H9 (cell line): Measurements from ENCODE around the gene HUS1. TPM values are rescaled to one million over a fixed set of nuclear protein-coding genes. Genes with fewer than 3 reads are reported as not detected.
"Not testable (repeated sequence)": the region's sequence is repeated elsewhere in the genome, so short reads cannot be mapped to it uniquely, and the experiment has no call there.

Experiments used
- DNase-seq: peaks from one replicate; pipeline ENCODE4 v3.0.0-alpha.2; 2017
- H2AFZ ChIP-seq: one replicate; pipeline ENCODE4 v1.6.1; 2013; ENCODE audit warnings: mild to moderate bottlenecking, low read length, control low read depth, moderate library complexity
- H2AK5ac ChIP-seq: 2 replicates; pipeline ENCODE4 v1.6.1; 2013; ENCODE audit warnings: low read length, control low read depth, mixed read lengths; ENCODE audit not compliant: insufficient read length
- H2BK120ac ChIP-seq: one replicate; pipeline ENCODE4 v1.6.1; 2013; ENCODE audit warnings: low read depth, mild to moderate bottlenecking, low read length, control low read depth, inconsistent platforms; ENCODE audit not compliant: poor library complexity, severe bottlenecking
- H2BK12ac ChIP-seq: 2 replicates; pipeline ENCODE4 v1.6.1; 2013; ENCODE audit warnings: low read length, control low read depth, mixed read lengths, low read depth; ENCODE audit not compliant: insufficient read length
- H2BK15ac ChIP-seq: 2 replicates; pipeline ENCODE4 v1.6.1; 2013; ENCODE audit warnings: low read depth, low read length, control low read depth
- H2BK20ac ChIP-seq: one replicate; pipeline ENCODE4 v1.6.1; 2013; ENCODE audit warnings: low read depth, mild to moderate bottlenecking, low read length, control low read depth, inconsistent platforms; ENCODE audit not compliant: poor library complexity, severe bottlenecking
- H2BK5ac ChIP-seq: 2 replicates; pipeline ENCODE4 v1.6.1; 2013; ENCODE audit warnings: low read length, control low read depth, mixed read lengths; ENCODE audit not compliant: insufficient read length
- H3K14ac ChIP-seq: 2 replicates; pipeline ENCODE4 v1.6.1; 2013; ENCODE audit warnings: low read length, control low read depth; ENCODE audit not compliant: insufficient read depth
- H3K18ac ChIP-seq: 2 replicates; pipeline ENCODE4 v1.6.1; 2013; ENCODE audit warnings: low read depth, mild to moderate bottlenecking, mixed read lengths, low read length, control low read depth; ENCODE audit not compliant: insufficient read length
- H3K23ac ChIP-seq: 2 replicates; pipeline ENCODE4 v1.6.1; 2013; ENCODE audit warnings: low read length, control low read depth, mixed read lengths, low read depth; ENCODE audit not compliant: insufficient read length
- H3K23me2 ChIP-seq: 2 replicates; pipeline ENCODE4 v1.6.1; 2013; ENCODE audit warnings: low read depth, mild to moderate bottlenecking, mixed read lengths, low read length, control low read depth; ENCODE audit not compliant: insufficient read length, poor library complexity, severe bottlenecking
- H3K27ac ChIP-seq: 2 replicates; pipeline ENCODE4 v1.5.1; 2013; ENCODE audit warnings: low read length, control low read depth, mixed read lengths, low read depth; ENCODE audit not compliant: insufficient read length
- H3K27me3 ChIP-seq: 2 replicates; pipeline ENCODE4 v1.6.1; 2013; ENCODE audit warnings: low read length, control low read depth, inconsistent platforms; ENCODE audit not compliant: insufficient read depth
- H3K4ac ChIP-seq: 2 replicates; pipeline ENCODE4 v1.6.1; 2013; ENCODE audit warnings: low read depth, mild to moderate bottlenecking, control low read depth, inconsistent platforms, low read length, moderate library complexity
- H3K4me1 ChIP-seq: 2 replicates; pipeline ENCODE4 v1.6.1; 2013; ENCODE audit warnings: low read length, control low read depth, inconsistent platforms; ENCODE audit not compliant: insufficient read depth
- H3K4me2 ChIP-seq: 2 replicates; pipeline ENCODE4 v1.6.1; 2013; ENCODE audit warnings: low read length, control low read depth, mixed read lengths; ENCODE audit not compliant: insufficient read length, insufficient read depth
- H3K56ac ChIP-seq: 2 replicates; pipeline ENCODE4 v1.6.1; 2013; ENCODE audit warnings: low read depth, mild to moderate bottlenecking, mixed read lengths, low read length, control low read depth; ENCODE audit not compliant: insufficient read length
- H3K79me1 ChIP-seq: 2 replicates; pipeline ENCODE4 v1.6.1; 2013; ENCODE audit warnings: low read depth, mild to moderate bottlenecking, moderate library complexity, low read length, control low read depth, inconsistent platforms; ENCODE audit not compliant: insufficient read depth, poor library complexity, severe bottlenecking
- H3K79me2 ChIP-seq: 2 replicates; pipeline ENCODE4 v1.6.1; 2013; ENCODE audit warnings: low read length, control low read depth, inconsistent platforms; ENCODE audit not compliant: insufficient read depth
- H3K9ac ChIP-seq: 2 replicates; pipeline ENCODE4 v1.6.1; 2013; ENCODE audit warnings: low read length, control low read depth, mixed read lengths; ENCODE audit not compliant: insufficient read length; ENCODE audit errors: extremely low read depth
- H3K9me3 ChIP-seq: one replicate; pipeline ENCODE4 v1.6.1; 2013; ENCODE audit warnings: low read depth, low read length, inconsistent platforms; ENCODE audit not compliant: control insufficient read depth
- H3T11ph ChIP-seq: one replicate; pipeline ENCODE4 v1.6.1; 2013; ENCODE audit warnings: mild to moderate bottlenecking, low read length, control low read depth, inconsistent platforms
- H4K20me1 ChIP-seq: one replicate; pipeline ENCODE4 v1.6.1; 2013; ENCODE audit not compliant: control insufficient read depth, insufficient read length, insufficient read depth
- H4K5ac ChIP-seq: 2 replicates; pipeline ENCODE4 v1.6.1; 2013; ENCODE audit warnings: low read depth, mild to moderate bottlenecking, mixed read lengths, low read length, control low read depth; ENCODE audit not compliant: insufficient read length
- H4K8ac ChIP-seq: replicated peaks from 2 replicates; pipeline ENCODE4 v1.6.1; 2013; ENCODE audit warnings: low read length, control low read depth, mixed read lengths, low read depth; ENCODE audit not compliant: insufficient read length
- H4K91ac ChIP-seq: 2 replicates; pipeline ENCODE4 v1.6.1; 2013; ENCODE audit warnings: low read depth, mild to moderate bottlenecking, moderate library complexity, mixed read lengths, low read length, control low read depth; ENCODE audit not compliant: insufficient read length
- H3K27ac Mint-ChIP-seq, 3 experiments: 2 replicates in 2 of 3; 3 replicates in 1 of 3; pipeline ENCODE4 v1.8.0; 2020 to 2021; ENCODE audit warnings: mixed read lengths in 3 of 3, mild to moderate bottlenecking in 1 of 3, moderate library complexity in 1 of 3
- H3K27me3 Mint-ChIP-seq: 2 replicates; pipeline ENCODE4 v1.8.0; 2021; ENCODE audit warnings: low read depth, mild to moderate bottlenecking, moderate library complexity, mixed read lengths
- H3K36me3 Mint-ChIP-seq, 3 experiments: 2 replicates in 2 of 3; 3 replicates in 1 of 3; pipeline ENCODE4 v1.8.0; 2020 to 2021; ENCODE audit warnings: low read depth in 3 of 3, mixed read lengths in 3 of 3; ENCODE audit not compliant: insufficient read depth in 1 of 3
- H3K4me1 Mint-ChIP-seq, 2 experiments: 2 replicates each; pipeline ENCODE4 v1.8.0; 2020; ENCODE audit warnings: mixed read lengths in 2 of 2
- H3K4me3 Mint-ChIP-seq, 2 experiments: 2 replicates in 1 of 2; 3 replicates in 1 of 2; pipeline ENCODE4 v1.8.0; 2020 to 2021; ENCODE audit warnings: mild to moderate bottlenecking in 2 of 2, mixed read lengths in 2 of 2, moderate library complexity in 1 of 2
- H3K9me3 Mint-ChIP-seq, 2 experiments: 2 replicates in 1 of 2; 3 replicates in 1 of 2; pipeline ENCODE4 v1.8.0; 2020; ENCODE audit warnings: mild to moderate bottlenecking in 2 of 2, mixed read lengths in 2 of 2, moderate library complexity in 1 of 2
- CTCF ChIP-seq: fragments of 200-600 bp; sonication (generic); conservative IDR thresholded peaks from 3 replicates; pipeline ENCODE4 v1.8.0; 2021; ENCODE audit warnings: antibody characterized with exemption, mild to moderate bottlenecking
- WGBS: extraction: QIAGEN DNeasy Blood & Tissue Kit; methylation state at CpG from one replicate; pipeline ENCODE4 v1.1.7; 2013; ENCODE audit warnings: missing lambda C conversion rate, low lambda C conversion rate, mixed read lengths; ENCODE audit not compliant: insufficient read length; ENCODE audit errors: extremely low coverage; 5-methylcytosine and 5-hydroxymethylcytosine counted together
- total RNA-seq: library from RNA; stranded (reverse); gene quantifications from 2 replicates; pipeline ENCODE4 v1.2.1, GENCODE V29; 2021

Gene HUS1
- total RNA-seq, 1 experiment from 2014 or later: 43.1 TPM

- Histone ChIP-seq H4K8ac (no peak overlapping the region), H4K91ac (no peak overlapping the region), H2BK12ac (no peak overlapping the region), H3K79me2 (peaks cover 3% of the 10 kb centered on the region; the same call in 1 of the 2 replicates), H3K27me3 (no peaks in the 10 kb centered on the region), H2AK5ac (no peak overlapping the region), H2BK5ac (no peak overlapping the region), H3K9ac (no peak overlapping the region), H2BK15ac (no peak overlapping the region), H3K4me2 (no peak overlapping the region), H2BK20ac (no peak overlapping the region), H3K79me1 (no peaks in the 10 kb centered on the region), H3K18ac (no peak overlapping the region), H2BK120ac (no peak overlapping the region), H3K23ac (no peak overlapping the region), H3K9me3 (no peaks in the 10 kb centered on the region), H4K5ac (no peak overlapping the region), H3T11ph (no peak overlapping the region), H3K4ac (no peak overlapping the region), H4K20me1 (no peaks in the 10 kb centered on the region), H3K56ac (no peak overlapping the region), H3K4me1 (peaks cover 3% of the 10 kb centered on the region; the same call in 1 of the 2 replicates), H3K23me2 (peaks cover 5% of the 10 kb centered on the region), H3K14ac (no peak overlapping the region), H3K27ac (no peak overlapping the region), H2AFZ (no peak overlapping the region)
- Mint-ChIP-seq H3K36me3 (peaks cover 7 to 11% (median 10%) of the 10 kb centered on the region in 3 experiments; a peak in 6 of 7 replicates), H3K4me1 (peaks cover 13 to 14% of the 10 kb centered on the region in 2 experiments), H3K4me3 (no peak overlapping the region), H3K9me3 (no peaks in the 10 kb centered on the region; a peak in 1 of 5 replicates), H3K27me3 (no peaks in the 10 kb centered on the region), H3K27ac (no peak overlapping the region)
- no CpG with 5 or more reads among the region's 2 CpGs for WGBS
- DNase-seq: no peak
- no peak for TF ChIP-seq CTCF
Observed at GRCh38 chr7:47982610-47983009, 3.2 kb upstream of the HUS1 start.

- not testable (repeated sequence) for H3K23ac ChIP-seq, H3K27ac ChIP-seq, H3K9me3 Mint-ChIP-seq, H4K8ac ChIP-seq, H3K9me3 ChIP-seq, H3K27me3 ChIP-seq, H3K56ac ChIP-seq, H2BK20ac ChIP-seq, H2AFZ ChIP-seq, H3K4ac ChIP-seq, H2BK15ac ChIP-seq, DNase-seq, H2BK5ac ChIP-seq, H3K4me2 ChIP-seq, H3K4me3 Mint-ChIP-seq, H3K79me1 ChIP-seq, H3K18ac ChIP-seq, H3K23me2 ChIP-seq, H3K9ac ChIP-seq, H2BK120ac ChIP-seq, H3K79me2 ChIP-seq, H4K91ac ChIP-seq, H4K20me1 ChIP-seq, H3K27me3 Mint-ChIP-seq, H3K14ac ChIP-seq, H2AK5ac ChIP-seq, H3K4me1 ChIP-seq, H3K27ac Mint-ChIP-seq, H2BK12ac ChIP-seq, H4K5ac ChIP-seq, H3T11ph ChIP-seq
- H3K4me1 Mint-ChIP-seq: peaks cover 13 to 14% of the 10 kb centered on the region in 2 experiments
- H3K36me3 Mint-ChIP-seq: peaks cover 21 to 31% (median 30%) of the 10 kb centered on the region in 3 experiments; a peak in 6 of 7 replicates
- no CpG with 5 or more reads among the region's 5 CpGs for WGBS
Observed at GRCh38 chr7:47980648-47981047, 1.2 kb upstream of the HUS1 start.
